Femur (tissue), 1 donor: ENCODE data around the gene MTSS2.

ENCODE experiments used
- DNase-seq: peaks from one replicate; pipeline ENCODE4 v3.0.0-alpha.2; 2017

The MTSS2 gene

GRCh38 chr16:70697594-70698170 is 11.8 kb upstream of the MTSS2 start:
- DNase-seq: peak; percentile 77

GRCh38 chr16:70696952-70697593 is 11.2 kb upstream of the MTSS2 start:
- DNase-seq: peak; percentile 62

- no peak for DNase-seq
These were observed 10.5 kb upstream of the MTSS2 start for GRCh38 chr16:70696355-70696754.

GRCh38 chr16:70695331-70696070 is 9.6 kb upstream of the MTSS2 start:
- peak; percentile 67 for DNase-seq

GRCh38 chr16:70694868-70695218 is 9.0 kb upstream of the MTSS2 start:
- DNase-seq: no peak

GRCh38 chr16:70694088-70694867 is 8.4 kb upstream of the MTSS2 start:
- DNase-seq: no peak

GRCh38 chr16:70692873-70693671 is 7.2 kb upstream of the MTSS2 start:
- peak; percentile 85 for DNase-seq

- DNase-seq: no peak
These were observed 6.4 kb upstream of the MTSS2 start for GRCh38 chr16:70692130-70692872.

- DNase-seq: peak; percentile 94
These were observed 5.6 kb upstream of the MTSS2 start for GRCh38 chr16:70691223-70692129.

- DNase-seq: peak; percentile 88
These were observed 4.4 kb upstream of the MTSS2 start for GRCh38 chr16:70689970-70690891.

- peak; percentile 69 for DNase-seq
These were observed 3.4 kb upstream of the MTSS2 start for GRCh38 chr16:70689035-70689969.

GRCh38 chr16:70688246-70688742 is 2.4 kb upstream of the MTSS2 start:
- DNase-seq: peak; percentile 85

- peak; percentile 35 for DNase-seq
These were observed 1.9 kb upstream of the MTSS2 start for GRCh38 chr16:70687671-70688245.

- DNase-seq: peak; percentile 68
These were observed 1.3 kb upstream of the MTSS2 start for GRCh38 chr16:70687102-70687511.

GRCh38 chr16:70686376-70687101 is 686 bp upstream of the MTSS2 start:
- DNase-seq: no peak

GRCh38 chr16:70685061-70685937 is 554 bp downstream of the MTSS2 start:
- DNase-seq: peak; percentile 46
